Astrocyte (in vitro differentiated cells and primary cell): Measurements from ENCODE around the gene ROR2.

ENCODE experiments used
- EZH2 ChIP-seq: IDR thresholded peaks from 2 replicates; pipeline ENCODE4 v1.6.1; 2012; ENCODE audit warnings: mild to moderate bottlenecking, low read length, inconsistent platforms; ENCODE audit not compliant: insufficient read depth
- TF ChIP-seq, protein P1 (sequence below): IDR thresholded peaks from 2 replicates; pipeline ENCODE4 v1.5.1; 2011; ENCODE audit warnings: low read depth, mild to moderate bottlenecking, inconsistent platforms, low read length, moderate library complexity; ENCODE audit not compliant: insufficient read depth

GRCh38 chr9:91567642-91568274 is 382.3 kb downstream of the ROR2 start:
- TF ChIP-seq, protein P1, sequence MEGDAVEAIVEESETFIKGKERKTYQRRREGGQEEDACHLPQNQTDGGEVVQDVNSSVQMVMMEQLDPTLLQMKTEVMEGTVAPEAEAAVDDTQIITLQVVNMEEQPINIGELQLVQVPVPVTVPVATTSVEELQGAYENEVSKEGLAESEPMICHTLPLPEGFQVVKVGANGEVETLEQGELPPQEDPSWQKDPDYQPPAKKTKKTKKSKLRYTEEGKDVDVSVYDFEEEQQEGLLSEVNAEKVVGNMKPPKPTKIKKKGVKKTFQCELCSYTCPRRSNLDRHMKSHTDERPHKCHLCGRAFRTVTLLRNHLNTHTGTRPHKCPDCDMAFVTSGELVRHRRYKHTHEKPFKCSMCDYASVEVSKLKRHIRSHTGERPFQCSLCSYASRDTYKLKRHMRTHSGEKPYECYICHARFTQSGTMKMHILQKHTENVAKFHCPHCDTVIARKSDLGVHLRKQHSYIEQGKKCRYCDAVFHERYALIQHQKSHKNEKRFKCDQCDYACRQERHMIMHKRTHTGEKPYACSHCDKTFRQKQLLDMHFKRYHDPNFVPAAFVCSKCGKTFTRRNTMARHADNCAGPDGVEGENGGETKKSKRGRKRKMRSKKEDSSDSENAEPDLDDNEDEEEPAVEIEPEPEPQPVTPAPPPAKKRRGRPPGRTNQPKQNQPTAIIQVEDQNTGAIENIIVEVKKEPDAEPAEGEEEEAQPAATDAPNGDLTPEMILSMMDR = no peak
- TF ChIP-seq EZH2 = no peak
